A172 (cell line): ENCODE results near the gene S100A14. TPM values are rescaled to one million over a fixed set of nuclear protein-coding genes. Genes with fewer than 3 reads are reported as not detected.

Source experiments
- total RNA-seq: library from RNA; depleted of rRNA; stranded (reverse); fragments of >200 nt; shearing (Covaris generic); gene quantifications from 2 replicates; pipeline ENCODE4 v1.2.3, GENCODE V29; 2014; rRNA removed

The S100A14 gene
- total RNA-seq, 1 experiment from 2014 or later, result 0.17 TPM

Other genes starting within 250 kb of the S100A14 start
- gene S100A12, start 240.7 kb downstream of the S100A14 start, total RNA-seq, result not detected in 2 replicates
- not detected in 2 replicates for gene S100A8, start 225.3 kb downstream of the S100A14 start, total RNA-seq
- gene S100A7A, start 199.8 kb downstream of the S100A14 start, total RNA-seq, result not detected in 2 replicates
- not detected in 2 replicates for gene S100A7, start 155.7 kb downstream of the S100A14 start, total RNA-seq
- 1,463 and 1,751 TPM in 2 replicates for gene S100A6, start 80.3 kb downstream of the S100A14 start, total RNA-seq
- 1.1 and 6.1 TPM in 2 replicates for gene S100A5, start 75.4 kb downstream of the S100A14 start, total RNA-seq
- gene S100A4, start 70.5 kb downstream of the S100A14 start, total RNA-seq, result 3,194 and 3,572 TPM in 2 replicates
- gene S100A3, start 67.1 kb downstream of the S100A14 start, total RNA-seq, result 90.9 and 103 TPM in 2 replicates
- gene S100A2, start 50.5 kb downstream of the S100A14 start, total RNA-seq, result 41.3 and 63.0 TPM in 2 replicates
- 726 and 852 TPM in 2 replicates for gene S100A16, start 3.2 kb downstream of the S100A14 start, total RNA-seq
- gene S100A13, start 11.2 kb upstream of the S100A14 start, total RNA-seq, result 116 and 160 TPM in 2 replicates
- gene S100A1, start 12.1 kb upstream of the S100A14 start, total RNA-seq, result 0.46 and 2.8 TPM in 2 replicates
- 49.0 and 60.8 TPM in 2 replicates for gene CHTOP, start 17.7 kb upstream of the S100A14 start, total RNA-seq
- 150 and 158 TPM in 2 replicates for gene SNAPIN, start 42.4 kb upstream of the S100A14 start, total RNA-seq
- 578 and 601 TPM in 2 replicates for gene ILF2, start 54.7 kb upstream of the S100A14 start, total RNA-seq
- 0.16 and 1.4 TPM in 2 replicates for gene NPR1, start 62.4 kb upstream of the S100A14 start, total RNA-seq
- 43.6 and 44.7 TPM in 2 replicates for gene INTS3, start 111.7 kb upstream of the S100A14 start, total RNA-seq
- gene SLC27A3, start 159.1 kb upstream of the S100A14 start, total RNA-seq, result 1.8 and 2.2 TPM in 2 replicates